Erythroblast (primary cell): ENCODE measurements around the gene NUP43.
"Not testable (repeated sequence)": the region's sequence is repeated elsewhere in the genome, so short reads cannot be mapped to it uniquely, and the experiment has no call there.

Experiments used
- DNase-seq, 2 experiments: peaks; one replicate each; lab custom pipeline; 2025; lab: John Stamatoyannopoulos, UW
- GATA1 ChIP-seq: IDR thresholded peaks from 2 replicates; pipeline ENCODE4 v1.6.1; 2011; ENCODE audit warnings: low read depth, mild to moderate bottlenecking, control low read depth, low read length, moderate library complexity
- POLR2A ChIP-seq: IDR thresholded peaks from 2 replicates; pipeline ENCODE4 v1.6.1; 2011; ENCODE audit warnings: mild to moderate bottlenecking, low read length

Gene NUP43

GRCh38 chr6:149754548-149754947, 8.2 kb upstream of the NUP43 start:
- no peak for DNase-seq
- TF ChIP-seq POLR2A, result no peak
- TF ChIP-seq GATA1, result no peak

- DNase-seq, result not testable (repeated sequence)
Observed at GRCh38 chr6:149753374-149753637, 7.0 kb upstream of the NUP43 start.

DNA sequence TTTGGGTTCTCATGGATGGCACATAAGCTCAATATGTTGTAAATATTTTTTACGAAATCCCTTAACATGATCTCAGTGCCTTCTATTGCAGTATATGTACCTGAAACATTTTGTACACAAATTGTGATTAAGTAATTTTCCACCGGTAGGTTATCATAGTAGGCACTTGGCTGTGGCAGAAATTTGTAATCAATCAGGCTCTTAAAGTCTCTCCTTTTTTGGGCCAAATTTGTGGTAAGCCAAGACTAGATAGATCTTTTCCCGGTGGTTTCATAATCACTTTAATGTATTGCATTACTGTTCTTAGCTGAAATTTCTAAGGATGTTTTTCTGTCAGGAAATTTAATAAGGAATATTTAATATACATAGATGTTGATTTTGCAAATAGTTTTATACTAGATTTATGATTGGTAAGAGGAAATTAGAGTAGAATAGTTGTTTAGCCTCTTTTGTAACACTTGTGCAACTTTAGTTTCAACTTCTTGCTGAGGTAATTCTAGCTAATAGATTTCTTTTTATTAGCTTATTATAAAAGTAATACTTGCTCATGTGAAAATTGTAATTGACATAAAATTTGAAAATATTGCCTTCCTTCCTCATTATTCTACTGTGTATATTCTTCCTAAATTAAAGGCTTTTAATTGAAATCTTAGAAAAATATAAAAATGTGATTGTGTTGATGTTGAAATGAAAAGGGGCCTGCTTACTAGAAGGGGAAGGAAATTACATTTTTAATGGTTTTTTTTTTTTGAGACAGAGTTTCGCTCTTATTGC, 6.5 kb upstream of the NUP43 start:
- DNase-seq, result no peak
- TF ChIP-seq GATA1, result no peak

- not testable (repeated sequence) for DNase-seq
Observed at GRCh38 chr6:149751920-149752319, 5.6 kb upstream of the NUP43 start.

DNA sequence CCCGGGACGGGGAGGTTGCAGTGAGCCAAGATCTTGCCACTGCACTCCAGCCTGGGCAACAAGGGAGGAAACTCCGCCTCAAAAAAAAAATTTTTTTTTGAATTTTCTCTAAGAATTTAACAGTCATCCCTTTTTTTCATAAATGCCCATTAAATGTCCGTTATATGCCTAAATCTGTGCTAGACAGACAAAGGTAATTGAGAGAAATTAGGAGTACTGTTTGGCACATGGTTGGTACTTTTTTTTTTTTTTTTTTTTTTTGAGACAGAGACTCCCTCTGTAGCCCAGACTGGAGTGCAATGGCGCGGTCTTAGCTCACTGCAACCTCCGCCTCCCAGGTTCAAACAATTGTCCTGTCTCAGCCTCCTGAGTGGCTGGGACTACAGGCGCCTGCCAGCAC, 4.9 kb upstream of the NUP43 start:
- TF ChIP-seq POLR2A, result no peak
- no peak for TF ChIP-seq GATA1
- no peak for DNase-seq

DNA sequence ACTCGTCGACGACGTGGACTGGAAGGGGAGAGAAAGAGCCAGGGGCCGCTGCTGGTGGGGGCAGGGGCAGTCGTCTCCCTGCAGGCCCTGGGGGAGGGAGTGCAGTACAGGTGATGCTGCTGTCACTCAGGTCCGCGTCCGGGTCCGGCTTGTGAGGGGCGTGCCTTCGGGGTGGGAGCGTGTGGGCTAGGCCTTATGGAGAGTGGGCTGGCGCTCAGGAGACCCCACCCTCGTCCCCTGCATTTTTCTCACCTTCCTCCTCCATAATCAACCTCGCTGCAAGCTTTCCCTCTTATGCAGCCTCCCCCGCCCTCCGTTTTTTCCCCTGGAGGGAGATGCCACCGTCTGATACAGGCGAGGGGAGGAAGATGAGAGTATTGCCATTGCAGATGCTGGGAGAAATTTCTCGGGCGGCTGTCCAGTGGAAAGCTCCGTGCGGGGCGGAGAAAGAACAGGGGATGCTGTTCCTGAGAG, 3.8 kb upstream of the NUP43 start:
- TF ChIP-seq GATA1 (no peak), POLR2A (no peak)
- peak; percentile 79 to 81 for DNase-seq

GRCh38 chr6:149749594-149750135, 3.3 kb upstream of the NUP43 start, which contains the start of gene PCMT1:
Gene PCMT1, plus strand, starts transcription at chr6:149749741. Its CDS starts 161 bp downstream, at chr6:149749902.
- peak; percentile 79 for TF ChIP-seq POLR2A
- no peak for TF ChIP-seq GATA1
- peak; percentile 95 to 98 for DNase-seq

- not testable (repeated sequence) for DNase-seq
Observed at GRCh38 chr6:149749082-149749593, 2.8 kb upstream of the NUP43 start.

DNA sequence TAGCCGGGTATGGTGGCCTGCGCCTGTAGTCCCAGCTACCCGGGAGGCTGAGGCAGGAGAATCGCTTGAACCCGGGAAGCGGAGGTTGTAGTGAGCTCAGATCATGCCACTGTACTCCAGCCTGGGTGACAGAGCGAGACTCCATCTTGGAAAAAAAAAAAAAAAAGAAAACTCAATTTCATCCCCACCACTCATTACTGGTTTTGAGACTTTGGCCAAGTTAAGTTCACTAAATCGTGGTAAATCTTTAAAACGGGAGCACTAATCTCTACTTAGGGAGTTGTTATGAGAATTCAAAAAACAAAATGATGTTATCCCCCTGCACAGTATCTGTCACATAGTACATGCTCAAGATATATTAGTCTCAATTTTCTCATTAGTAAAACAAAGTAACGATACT, 1.1 kb downstream of the NUP43 start:
- not testable (repeated sequence) for DNase-seq

DNA sequence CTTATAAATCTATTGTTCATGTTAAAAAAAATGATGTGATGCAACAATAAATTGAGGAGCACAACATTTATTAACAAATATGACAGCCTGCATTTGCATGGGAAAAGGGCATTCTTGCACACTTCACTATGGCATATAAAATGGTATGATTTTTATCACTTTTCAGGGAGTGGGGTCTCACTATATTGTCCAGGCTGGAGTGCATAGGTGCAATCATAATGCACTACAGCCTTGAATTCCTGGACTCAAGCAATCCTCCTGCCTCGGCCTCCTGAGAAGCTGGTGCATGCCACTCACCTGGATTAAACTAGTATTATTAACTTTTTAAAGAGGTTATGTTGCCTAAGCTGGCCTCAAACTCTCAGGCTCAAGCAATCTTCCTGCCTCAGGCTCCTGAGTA, 11.4 kb downstream of the NUP43 start:
- no peak for DNase-seq
- no peak for TF ChIP-seq POLR2A
- TF ChIP-seq GATA1, result no peak

- DNase-seq, result no peak
- no peak for TF ChIP-seq GATA1
- no peak for TF ChIP-seq POLR2A
Observed at GRCh38 chr6:149733089-149733720, 13.1 kb downstream of the NUP43 start.

DNA sequence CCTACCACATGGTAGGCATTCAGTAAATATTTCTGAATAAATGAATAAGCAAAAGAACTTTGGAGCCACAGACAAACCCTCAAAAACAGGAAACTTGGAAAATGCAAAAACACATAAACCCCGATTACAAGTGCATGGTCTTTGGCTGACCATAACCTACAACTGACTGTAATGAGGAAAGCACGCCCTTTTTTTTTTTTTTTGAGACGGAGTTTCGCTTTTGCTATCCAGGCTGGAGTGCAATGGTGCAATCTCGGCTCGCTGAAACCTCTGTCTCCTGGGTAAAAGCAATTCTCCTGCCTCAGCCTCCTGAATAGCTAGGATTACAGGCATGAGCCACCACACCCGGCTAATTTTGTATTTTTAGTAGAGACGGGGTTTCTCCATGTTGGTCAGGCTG, 16.5 kb downstream of the NUP43 start:
- DNase-seq, result no peak
- TF ChIP-seq GATA1, result no peak
- TF ChIP-seq POLR2A, result no peak

DNA sequence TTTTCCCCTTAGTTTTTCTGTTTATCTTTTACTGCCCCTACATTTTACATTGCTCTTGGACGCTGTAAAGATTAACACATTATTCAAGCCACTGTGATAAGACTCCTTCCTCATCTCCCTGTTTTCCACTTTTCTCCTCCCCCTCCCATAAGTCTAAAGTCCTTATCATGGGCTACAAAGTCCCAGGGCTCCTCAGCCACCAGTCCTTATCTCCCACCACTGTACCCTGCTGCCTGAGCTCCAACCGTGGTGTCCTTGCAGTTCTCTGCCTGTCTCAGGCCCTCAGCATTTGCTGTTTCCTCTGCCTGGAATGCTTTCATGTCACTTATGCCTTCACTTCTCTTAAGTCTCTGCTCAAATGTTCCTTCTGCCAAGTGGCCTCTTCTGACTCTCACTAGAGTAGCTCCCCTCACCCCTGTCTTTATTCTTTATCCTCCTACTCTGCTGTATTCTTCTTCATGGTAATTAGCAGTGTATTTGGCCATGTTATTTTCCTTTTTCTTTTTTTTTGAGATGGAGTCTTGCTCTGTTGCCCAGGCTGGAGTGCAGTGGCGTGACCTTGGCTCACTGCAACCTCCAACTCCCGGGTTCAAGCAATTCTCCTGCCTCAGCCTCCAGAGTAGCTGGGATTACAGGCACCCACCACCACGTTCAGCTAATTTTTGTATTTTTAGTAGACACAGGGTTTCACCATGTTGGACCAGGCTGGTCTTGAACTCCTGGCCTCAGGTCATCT, 17.7 kb downstream of the NUP43 start:
- peak; percentile 76 to 92 for DNase-seq
- TF ChIP-seq POLR2A (peak; percentile 47), GATA1 (peak; percentile 72)

DNA sequence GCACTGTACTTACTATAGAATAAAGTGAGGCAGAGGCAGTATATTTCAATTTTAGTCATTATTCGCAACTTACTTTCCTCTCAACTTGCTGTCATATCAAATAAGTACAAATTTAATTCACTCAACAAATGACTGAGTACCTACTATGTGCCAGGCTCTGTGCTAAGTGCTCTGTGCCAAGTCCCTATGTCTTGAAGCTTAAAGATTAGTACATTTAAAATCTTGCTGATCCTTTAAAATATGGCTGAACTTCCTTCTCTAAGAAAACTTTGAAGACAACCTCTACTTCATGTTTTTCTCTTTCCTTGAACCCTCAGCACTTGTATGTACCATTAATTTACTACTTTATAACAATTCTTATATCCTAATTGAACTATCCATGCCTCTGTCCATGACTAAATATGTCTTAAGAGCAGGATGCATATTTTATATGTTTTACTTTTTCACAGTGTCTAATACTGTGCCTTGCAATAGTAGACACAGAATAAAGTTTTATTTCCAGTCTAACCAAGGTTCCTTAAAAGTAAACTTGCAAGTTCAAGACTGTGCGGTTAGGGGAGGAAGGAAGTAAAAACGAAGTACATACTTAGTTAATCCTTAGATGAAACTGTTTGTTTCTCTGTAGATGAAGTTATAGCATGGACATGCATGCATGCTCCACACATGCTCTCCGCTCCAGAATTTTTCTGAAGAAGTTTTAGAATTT, 18.4 kb downstream of the NUP43 start:
- peak; percentile 34 to 54 for DNase-seq
- TF ChIP-seq POLR2A (no peak), GATA1 (no peak)
